PC-3 (cell line): ENCODE data around the gene TRAK1. TPM values are rescaled to one million over a fixed set of nuclear protein-coding genes. Genes with fewer than 3 reads are reported as not detected.

Experiments
- ATAC-seq: fragments of 200-7000 bp; cut with Tn5 transposase; 2 replicates; pipeline ENCODE4 v1.9.1; 2020; ENCODE audit warnings: mild to moderate bottlenecking, moderate library complexity
- BruUV-seq: library from RNA; stranded (reverse); fragments of 400-500 nt; replicated peaks from 2 replicates; lab custom pipeline; 2021; lab: Mats Ljungman, UMichigan
- CTCF ChIA-PET: fragments of 300-600 bp; sonication (Branson Sonifier 250); formaldehyde crosslinking; loops from one replicate; lab custom pipeline; 2022; ENCODE audit warnings: antibody characterized with exemption; lab: Charles Lee
- POLR2A ChIA-PET: fragments of 300-600 bp; sonication (Branson Sonifier 250); formaldehyde crosslinking; loops from one replicate; lab custom pipeline; 2022; ENCODE audit warnings: antibody characterized with exemption; ENCODE audit not compliant: unreplicated experiment; lab: Charles Lee
- DNase-seq: peaks from one replicate; pipeline ENCODE4 v3.0.0-alpha.2; 2015
- H2AFZ ChIP-seq: fragments of 300-600 bp; sonication (generic); 2 replicates; pipeline ENCODE4 v1.6.0; 2016; ENCODE audit warnings: antibody characterized with exemption, low read length
- H3F3A ChIP-seq: fragments of 300-600 bp; sonication (generic); one replicate; pipeline ENCODE4 v1.6.0; 2017; ENCODE audit warnings: antibody characterized with exemption, low read length, control low read depth, mild to moderate bottlenecking; ENCODE audit not compliant: unreplicated experiment
- H3K27ac ChIP-seq: fragments of 300-600 bp; sonication (generic); 2 replicates; pipeline ENCODE4 v1.5.1; 2016; ENCODE audit warnings: mild to moderate bottlenecking, low read length
- H3K27me3 ChIP-seq: fragments of 300-600 bp; sonication (generic); 2 replicates; pipeline ENCODE4 v1.6.1; 2016; ENCODE audit warnings: low read length, mixed read lengths
- H3K36me3 ChIP-seq: fragments of 300-600 bp; sonication (generic); 2 replicates; pipeline ENCODE4 v1.6.1; 2016; ENCODE audit warnings: low read depth, mixed run types, low read length, mixed read lengths
- H3K4me1 ChIP-seq: fragments of 300-600 bp; sonication (generic); 2 replicates; pipeline ENCODE4 v1.5.1; 2016; ENCODE audit warnings: low read length; ENCODE audit not compliant: insufficient read depth
- H3K4me2 ChIP-seq: fragments of 300-600 bp; sonication (generic); 2 replicates; pipeline ENCODE4 v1.6.0; 2016; ENCODE audit warnings: low read length
- H3K4me3 ChIP-seq: fragments of 300-600 bp; sonication (generic); 2 replicates; pipeline ENCODE4 v1.5.1; 2016; ENCODE audit warnings: mild to moderate bottlenecking, low read length, mixed read lengths
- H3K79me2 ChIP-seq: fragments of 300-600 bp; sonication (generic); 2 replicates; pipeline ENCODE4 v1.6.1; 2017; ENCODE audit warnings: low read length, mixed read lengths
- H3K9ac ChIP-seq: fragments of 300-600 bp; sonication (generic); 2 replicates; pipeline ENCODE4 v1.6.0; 2016; ENCODE audit warnings: mild to moderate bottlenecking, low read length
- H3K9me2 ChIP-seq: fragments of 300-600 bp; sonication (generic); replicated peaks from 2 replicates; pipeline ENCODE4 v1.6.1; 2016; ENCODE audit warnings: mixed run types, low read length, mixed read lengths
- H3K9me3 ChIP-seq: fragments of 300-600 bp; sonication (generic); 2 replicates; pipeline ENCODE4 v1.6.1; 2016; ENCODE audit warnings: low read length, mixed read lengths
- H4K20me1 ChIP-seq: fragments of 300-600 bp; sonication (generic); 2 replicates; pipeline ENCODE4 v1.6.1; 2016; ENCODE audit warnings: low read length, mixed read lengths
- CTCF ChIP-seq: fragments of 300-600 bp; sonication (generic); conservative IDR thresholded peaks from 2 replicates; pipeline ENCODE4 v1.5.1; 2017; ENCODE audit warnings: antibody characterized with exemption, low read depth, mild to moderate bottlenecking, low read length
- EZH2 ChIP-seq: fragments of 300-600 bp; sonication (generic); IDR thresholded peaks from one replicate; pipeline ENCODE4 v1.6.1; 2017; ENCODE audit warnings: antibody characterized with exemption, mild to moderate bottlenecking, low read length; ENCODE audit not compliant: unreplicated experiment
- EZH2phosphoT487 ChIP-seq: fragments of 300-600 bp; sonication (generic); IDR thresholded peaks from 2 replicates; pipeline ENCODE4 v1.6.1; 2018; ENCODE audit warnings: mild to moderate bottlenecking, antibody characterized with exemption, low read length, borderline replicate concordance
- intact Hi-C: fragments of 100-400 bp; cut with micrococcal nuclease; formaldehyde crosslinking; loops from 2 replicates; pipeline ENCODE4 v1.9.0; 2023
- total RNA-seq: library from RNA; depleted of rRNA; stranded (reverse); fragments of >200 nt; gene quantifications from 2 replicates; pipeline ENCODE4 v1.2.3, GENCODE V29; 2014

TRAK1 gene
- total RNA-seq, 1 experiment from 2014 or later: 23.4 TPM

- no peaks in the 10 kb centered on the region for H3K9me2 ChIP-seq
- no TSS peak for BruUV-seq
- no peak overlapping the region for H3K4me2 ChIP-seq
- H4K20me1 ChIP-seq: no peaks in the 10 kb centered on the region
- H3K27ac ChIP-seq: no peak overlapping the region
- no peaks in the 10 kb centered on the region for H3F3A ChIP-seq
- H3K9ac ChIP-seq: no peak overlapping the region
- no peaks in the 10 kb centered on the region for H3K9me3 ChIP-seq
- peaks cover 8% of the 10 kb centered on the region; the same call in 1 of the 2 replicates for H3K79me2 ChIP-seq
- ChIA-PET POLR2A (no interaction called here), CTCF (no interaction called here)
- no peaks in the 10 kb centered on the region for H3K27me3 ChIP-seq
- no peak for DNase-seq
- peaks cover 41% of the 10 kb centered on the region for H3K4me1 ChIP-seq
- intact Hi-C loops: no loop called here
- TF ChIP-seq CTCF: no peak
- no peak for TF ChIP-seq EZH2
- TF ChIP-seq EZH2phosphoT487: no peak
- H3K4me3 ChIP-seq: no peak overlapping the region
- no peak for ATAC-seq
- no peak overlapping the region for H2AFZ ChIP-seq
- H3K36me3 ChIP-seq: no peaks in the 10 kb centered on the region
Measured at GRCh38 chr3:42148086-42148848, 57.1 kb downstream of the TRAK1 start.

GRCh38 chr3:42148982-42149432 lies 57.9 kb downstream of the TRAK1 start:
- Histone ChIP-seq H3K36me3 (no peaks in the 10 kb centered on the region), H3K4me1 (peaks cover 41% of the 10 kb centered on the region), H3F3A (no peaks in the 10 kb centered on the region), H3K4me3 (no peak overlapping the region), H2AFZ (no peak overlapping the region), H4K20me1 (no peaks in the 10 kb centered on the region), H3K79me2 (peaks cover 8% of the 10 kb centered on the region; the same call in 1 of the 2 replicates), H3K9me3 (no peaks in the 10 kb centered on the region), H3K9ac (no peak overlapping the region), H3K9me2 (no peaks in the 10 kb centered on the region), H3K4me2 (no peak overlapping the region; the same call in 1 of the 2 replicates), H3K27me3 (no peaks in the 10 kb centered on the region), H3K27ac (0 out of 2 replicates have a peak overlapping the region, but pooled peaks have one; percentile 70)
- ChIA-PET POLR2A (no interaction called here), CTCF (no interaction called here)
- no TSS peak for BruUV-seq
- 0 out of 2 replicates have a peak, but pooled peaks have one; percentile 10 for ATAC-seq
- DNase-seq: peak; percentile 37
- intact Hi-C loops: no loop called here
- TF ChIP-seq CTCF: no peak
- TF ChIP-seq EZH2phosphoT487: no peak
- no peak for TF ChIP-seq EZH2

DNA sequence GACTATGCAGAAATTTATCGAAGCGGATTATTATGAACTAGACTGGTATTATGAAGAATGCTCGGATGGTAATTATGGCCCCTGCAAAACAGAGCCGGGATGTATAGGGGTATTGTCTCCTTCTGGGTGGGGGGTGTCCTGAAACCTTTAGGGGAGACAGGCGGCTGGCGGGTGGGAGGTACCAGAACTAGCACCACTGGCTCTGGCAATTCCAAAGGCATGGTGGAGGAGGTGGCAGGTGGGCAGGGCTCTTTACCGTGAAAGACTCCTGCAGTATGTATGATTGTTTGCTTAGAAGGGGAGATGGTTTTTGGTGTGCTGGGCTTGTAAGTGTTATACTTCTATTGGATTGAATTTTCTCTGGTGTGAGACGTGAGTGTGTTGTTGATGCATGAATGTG lies 58.4 kb downstream of the TRAK1 start:
- peaks cover 8% of the 10 kb centered on the region; the same call in 1 of the 2 replicates for H3K79me2 ChIP-seq
- no peaks in the 10 kb centered on the region for H3K9me2 ChIP-seq
- H2AFZ ChIP-seq: no peak overlapping the region
- no peaks in the 10 kb centered on the region for H3K27me3 ChIP-seq
- TF ChIP-seq CTCF: no peak
- TF ChIP-seq EZH2phosphoT487: no peak
- TF ChIP-seq EZH2: no peak
- H3F3A ChIP-seq: no peaks in the 10 kb centered on the region
- ATAC-seq (no peak), DNase-seq (no peak)
- H3K4me2 ChIP-seq: peak overlapping the region; percentile 78
- intact Hi-C loops: no loop called here
- POLR2A ChIA-PET: interaction anchor here (0.6 to 0.7 kb wide), 2 partner anchors 57 to 520 kb away, joined by 3 to 41 read pairs; no protein-coding TSS in a partner anchor
- no peaks in the 10 kb centered on the region for H4K20me1 ChIP-seq
- H3K4me3 ChIP-seq: peak overlapping the region; percentile 27; the same call in 1 of the 2 replicates
- peak overlapping the region; percentile 70 for H3K27ac ChIP-seq
- peak overlapping the region; percentile 30; the same call in 1 of the 2 replicates for H3K9ac ChIP-seq
- H3K36me3 ChIP-seq: no peaks in the 10 kb centered on the region
- no TSS peak for BruUV-seq
- H3K4me1 ChIP-seq: peaks cover 41% of the 10 kb centered on the region
- CTCF ChIA-PET: interaction anchor here (0.6 kb wide), 2 partner anchors 18 to 22 kb away, joined by 3 to 15 read pairs; no protein-coding TSS in a partner anchor
- no peaks in the 10 kb centered on the region for H3K9me3 ChIP-seq
